Nephron progenitor cell (in vitro differentiated cells): ENCODE measurements around the gene CACNG3.

Experiments
- DNase-seq: peaks from one replicate; pipeline ENCODE4 v3.0.0; 2021
- H3K27ac Mint-ChIP-seq: 2 replicates; pipeline ENCODE4 v1.8.0; 2021; ENCODE audit warnings: mild to moderate bottlenecking, moderate library complexity, mixed read lengths
- H3K27me3 Mint-ChIP-seq: 2 replicates; pipeline ENCODE4 v1.8.0; 2021; ENCODE audit warnings: mild to moderate bottlenecking, low read depth, mixed read lengths; ENCODE audit not compliant: poor library complexity
- H3K36me3 Mint-ChIP-seq: 2 replicates; pipeline ENCODE4 v1.8.0; 2021; ENCODE audit warnings: low read depth, mixed read lengths
- H3K4me1 Mint-ChIP-seq: 2 replicates; pipeline ENCODE4 v1.8.0; 2021; ENCODE audit warnings: mixed read lengths
- H3K4me3 Mint-ChIP-seq: 2 replicates; pipeline ENCODE4 v1.8.0; 2021; ENCODE audit warnings: mild to moderate bottlenecking, moderate library complexity, mixed read lengths
- H3K9me3 Mint-ChIP-seq: 2 replicates; pipeline ENCODE4 v1.8.0; 2021; ENCODE audit warnings: mild to moderate bottlenecking, moderate library complexity, mixed read lengths
- TF ChIP-seq, protein P1 (sequence below): fragments of 200-600 bp; sonication (generic); IDR thresholded peaks from 2 replicates; pipeline ENCODE4 v1.5.0; 2021; ENCODE audit warnings: antibody characterized with exemption

Gene CACNG3

DNA sequence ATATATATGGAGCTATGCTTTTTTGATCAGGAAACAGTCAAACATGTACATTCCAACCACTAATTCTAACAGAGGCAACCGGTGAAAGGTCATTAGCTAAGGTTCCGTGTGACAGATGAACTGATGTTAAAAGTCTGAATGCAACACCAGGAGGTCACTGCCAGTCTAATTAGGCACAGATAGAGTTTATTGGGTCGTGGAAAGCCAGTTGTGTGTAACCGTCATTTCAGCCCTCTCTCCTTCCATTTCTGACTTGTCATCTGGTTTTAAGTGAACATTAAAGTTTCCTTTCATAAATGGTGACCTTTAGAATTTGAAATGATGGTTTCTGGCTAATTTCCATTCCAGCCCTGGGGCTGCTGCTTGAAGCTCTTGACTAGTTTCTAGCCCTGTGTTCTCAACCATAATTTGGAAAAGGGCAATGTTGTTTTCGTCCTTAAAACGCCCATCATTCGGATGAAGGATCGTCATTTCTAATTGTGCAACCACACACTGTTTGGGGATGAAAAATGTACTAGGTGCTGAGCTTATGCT, 23.9 kb downstream of the CACNG3 start:
- H3K4me3 Mint-ChIP-seq, result no peak overlapping the region
- no peak for DNase-seq
- H3K36me3 Mint-ChIP-seq, result no peaks in the 10 kb centered on the region
- H3K27ac Mint-ChIP-seq, result no peak overlapping the region
- H3K9me3 Mint-ChIP-seq, result peaks cover 14% of the 10 kb centered on the region
- no peaks in the 10 kb centered on the region for H3K4me1 Mint-ChIP-seq
- TF ChIP-seq, protein P1, sequence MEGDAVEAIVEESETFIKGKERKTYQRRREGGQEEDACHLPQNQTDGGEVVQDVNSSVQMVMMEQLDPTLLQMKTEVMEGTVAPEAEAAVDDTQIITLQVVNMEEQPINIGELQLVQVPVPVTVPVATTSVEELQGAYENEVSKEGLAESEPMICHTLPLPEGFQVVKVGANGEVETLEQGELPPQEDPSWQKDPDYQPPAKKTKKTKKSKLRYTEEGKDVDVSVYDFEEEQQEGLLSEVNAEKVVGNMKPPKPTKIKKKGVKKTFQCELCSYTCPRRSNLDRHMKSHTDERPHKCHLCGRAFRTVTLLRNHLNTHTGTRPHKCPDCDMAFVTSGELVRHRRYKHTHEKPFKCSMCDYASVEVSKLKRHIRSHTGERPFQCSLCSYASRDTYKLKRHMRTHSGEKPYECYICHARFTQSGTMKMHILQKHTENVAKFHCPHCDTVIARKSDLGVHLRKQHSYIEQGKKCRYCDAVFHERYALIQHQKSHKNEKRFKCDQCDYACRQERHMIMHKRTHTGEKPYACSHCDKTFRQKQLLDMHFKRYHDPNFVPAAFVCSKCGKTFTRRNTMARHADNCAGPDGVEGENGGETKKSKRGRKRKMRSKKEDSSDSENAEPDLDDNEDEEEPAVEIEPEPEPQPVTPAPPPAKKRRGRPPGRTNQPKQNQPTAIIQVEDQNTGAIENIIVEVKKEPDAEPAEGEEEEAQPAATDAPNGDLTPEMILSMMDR, result no peak
- peaks cover 9% of the 10 kb centered on the region for H3K27me3 Mint-ChIP-seq

DNA sequence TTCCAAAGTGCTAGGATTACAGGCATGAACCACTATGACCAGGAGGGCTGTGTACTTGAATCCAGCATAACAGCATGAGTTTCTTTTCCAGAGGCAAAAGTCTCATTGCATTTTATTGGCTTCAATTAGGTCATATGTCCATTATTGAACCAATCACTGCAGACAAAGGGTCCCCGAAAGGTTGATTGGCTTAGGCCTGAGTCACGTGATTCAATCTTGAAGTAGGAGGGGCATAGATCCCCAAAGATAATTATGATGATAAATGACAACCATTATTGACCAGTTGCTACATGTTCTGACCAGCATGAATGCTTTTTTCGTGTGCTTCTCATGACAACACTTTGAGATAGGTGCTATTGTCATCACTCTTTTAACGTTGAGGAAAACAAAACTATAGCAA, 25.3 kb downstream of the CACNG3 start:
- peaks cover 6% of the 10 kb centered on the region for H3K9me3 Mint-ChIP-seq
- no peak overlapping the region for H3K4me3 Mint-ChIP-seq
- TF ChIP-seq, protein P1, result no peak
- peaks cover 13% of the 10 kb centered on the region for H3K27me3 Mint-ChIP-seq
- no peak overlapping the region for H3K27ac Mint-ChIP-seq
- no peaks in the 10 kb centered on the region for H3K36me3 Mint-ChIP-seq
- H3K4me1 Mint-ChIP-seq, result no peaks in the 10 kb centered on the region
- DNase-seq, result no peak

DNA sequence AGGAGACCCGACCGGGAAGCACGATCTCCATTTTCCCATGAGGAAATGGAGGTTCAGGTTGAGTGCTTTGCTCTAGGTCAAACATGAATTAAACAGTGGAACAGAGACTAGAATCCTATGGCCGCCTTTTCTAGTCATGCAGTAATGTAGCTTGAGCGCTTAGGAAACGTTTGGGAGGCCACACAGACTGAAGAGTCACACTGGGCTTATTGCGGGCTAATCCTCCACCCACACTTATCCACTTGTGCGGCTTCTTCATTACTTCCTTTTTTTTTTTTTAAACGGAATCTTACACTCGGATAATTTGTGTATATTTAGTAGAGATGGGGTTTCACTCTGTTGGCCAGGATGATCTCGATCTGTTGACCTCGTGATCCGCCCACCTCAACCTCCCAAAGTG, 26.0 kb downstream of the CACNG3 start:
- Mint-ChIP-seq H3K4me3 (no peak overlapping the region), H3K4me1 (no peaks in the 10 kb centered on the region), H3K27me3 (peaks cover 16% of the 10 kb centered on the region), H3K36me3 (no peaks in the 10 kb centered on the region), H3K27ac (no peak overlapping the region), H3K9me3 (no peaks in the 10 kb centered on the region)
- DNase-seq, result no peak
- TF ChIP-seq, protein P1, result no peak

DNA sequence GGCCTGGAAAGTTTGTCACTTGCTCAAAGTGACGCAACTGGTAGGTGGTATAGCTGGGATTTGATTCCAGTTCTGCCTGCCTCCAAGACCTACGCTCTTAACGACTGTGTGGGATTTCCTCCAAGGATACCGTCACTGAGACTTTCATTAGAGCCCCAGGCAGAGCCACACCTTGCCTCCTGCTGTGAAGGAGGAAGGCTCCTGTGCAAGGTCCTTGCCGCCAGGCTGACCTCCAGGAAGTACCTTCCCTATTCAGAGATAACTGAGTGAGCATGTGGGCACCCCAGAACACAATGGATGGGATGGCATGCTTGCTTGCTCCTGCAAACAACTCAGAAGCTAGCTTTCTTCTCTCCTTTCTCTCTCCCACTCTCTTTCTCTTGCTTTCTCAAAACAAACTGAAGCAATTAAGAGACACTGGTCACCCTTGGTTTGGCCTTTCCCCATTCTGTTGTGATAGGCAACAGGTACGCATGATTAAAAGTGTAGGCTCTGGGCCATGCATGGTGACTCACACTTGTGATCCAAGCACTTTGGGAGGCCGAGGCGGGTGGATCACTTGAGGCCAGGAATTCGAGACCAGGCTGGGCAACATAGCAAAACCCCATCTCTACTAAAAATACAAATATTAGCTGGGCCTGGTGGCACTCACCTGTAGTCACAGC, 30.7 kb downstream of the CACNG3 start:
- H3K4me3 Mint-ChIP-seq, result no peak overlapping the region
- H3K9me3 Mint-ChIP-seq, result no peaks in the 10 kb centered on the region
- H3K36me3 Mint-ChIP-seq, result no peaks in the 10 kb centered on the region

DNA sequence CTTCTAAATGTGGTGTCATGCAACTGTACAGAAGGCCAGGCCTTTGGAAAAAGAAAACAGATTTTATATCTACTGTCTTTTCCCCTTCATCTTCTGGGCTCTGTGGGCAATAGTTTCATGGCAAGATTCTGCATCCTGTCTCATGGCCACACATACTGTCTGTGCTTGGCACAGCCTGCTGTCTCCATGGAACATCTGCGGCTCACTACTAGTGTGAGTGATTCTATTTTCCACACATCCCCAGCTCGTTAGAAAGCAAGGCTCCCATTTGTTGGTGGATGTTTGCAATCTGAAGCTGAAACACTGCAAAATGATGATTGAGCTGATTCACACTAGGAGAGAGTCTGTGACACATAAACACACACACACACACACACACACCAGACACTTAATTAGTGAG, 32.4 kb downstream of the CACNG3 start:
- DNase-seq, result no peak
- Mint-ChIP-seq H3K4me1 (no peaks in the 10 kb centered on the region), H3K27ac (no peak overlapping the region), H3K9me3 (no peaks in the 10 kb centered on the region), H3K4me3 (no peak overlapping the region), H3K36me3 (no peaks in the 10 kb centered on the region), H3K27me3 (peaks cover 28% of the 10 kb centered on the region)
- TF ChIP-seq, protein P1, result no peak

More for the DNA sequence above, 30.7 kb downstream of the CACNG3 start:
- TF ChIP-seq, protein P1, result no peak
- no peaks in the 10 kb centered on the region for H3K4me1 Mint-ChIP-seq
- H3K27ac Mint-ChIP-seq, result no peak overlapping the region
- no peak for DNase-seq
- peaks cover 19% of the 10 kb centered on the region for H3K27me3 Mint-ChIP-seq

DNA sequence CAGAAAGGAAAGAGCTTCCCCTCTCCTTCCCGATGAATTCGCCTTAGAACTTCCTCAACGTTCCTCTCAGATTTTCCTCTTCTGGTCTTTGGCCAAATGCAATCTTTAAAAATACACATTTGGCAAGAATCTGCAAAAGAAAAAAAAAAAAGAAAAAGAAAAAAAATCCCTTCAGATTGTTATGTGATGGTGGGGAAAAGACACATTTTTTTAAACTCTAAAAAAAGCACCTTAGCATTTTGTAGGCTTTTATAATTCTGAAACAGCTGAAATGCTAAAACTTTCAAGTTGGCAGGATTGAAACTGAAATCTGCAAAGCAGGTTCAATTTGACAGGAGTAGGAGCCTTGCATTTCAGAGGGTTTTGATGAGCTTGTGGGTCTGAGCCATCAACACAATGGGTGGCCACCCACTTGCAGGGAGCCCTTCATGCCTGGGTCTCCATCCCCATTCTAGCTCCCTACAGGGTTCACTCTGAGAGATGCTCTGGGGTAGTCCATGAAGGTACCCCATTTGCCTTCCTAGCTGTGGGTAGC, 33.1 kb downstream of the CACNG3 start:
- TF ChIP-seq, protein P1, result no peak
- no peak overlapping the region for H3K4me3 Mint-ChIP-seq
- no peak overlapping the region for H3K27ac Mint-ChIP-seq
- no peaks in the 10 kb centered on the region for H3K36me3 Mint-ChIP-seq
- no peak for DNase-seq
- H3K27me3 Mint-ChIP-seq, result peaks cover 30% of the 10 kb centered on the region
- no peaks in the 10 kb centered on the region for H3K9me3 Mint-ChIP-seq
- no peaks in the 10 kb centered on the region for H3K4me1 Mint-ChIP-seq
